Epithelial cell of proximal tubule (primary cell): ENCODE results near the gene AVL9. TPM values are rescaled to one million over a fixed set of nuclear protein-coding genes. Genes with fewer than 3 reads are reported as not detected.

Experiments used
- DNase-seq: peaks from one replicate; pipeline ENCODE4 v3.0.0-alpha.2; 2011; ENCODE audit warnings: low read depth
- H3K4me3 ChIP-seq: 2 replicates; pipeline ENCODE4 v1.5.1; 2011; ENCODE audit warnings: low read depth, mild to moderate bottlenecking, low read length
- total RNA-seq: library from RNA; depleted of rRNA; stranded (reverse); fragments of >200 nt; gene quantifications from 2 replicates; pipeline ENCODE4 v1.2.3, GENCODE V29; 2015
- TF ChIP-seq, protein P1 (sequence below): conservative IDR thresholded peaks from 2 replicates; pipeline ENCODE4 v1.5.1; 2012; ENCODE audit warnings: low read depth, mild to moderate bottlenecking, low read length

The AVL9 gene
- total RNA-seq, 1 donor from 2014 or later: 56.7 TPM

DNA sequence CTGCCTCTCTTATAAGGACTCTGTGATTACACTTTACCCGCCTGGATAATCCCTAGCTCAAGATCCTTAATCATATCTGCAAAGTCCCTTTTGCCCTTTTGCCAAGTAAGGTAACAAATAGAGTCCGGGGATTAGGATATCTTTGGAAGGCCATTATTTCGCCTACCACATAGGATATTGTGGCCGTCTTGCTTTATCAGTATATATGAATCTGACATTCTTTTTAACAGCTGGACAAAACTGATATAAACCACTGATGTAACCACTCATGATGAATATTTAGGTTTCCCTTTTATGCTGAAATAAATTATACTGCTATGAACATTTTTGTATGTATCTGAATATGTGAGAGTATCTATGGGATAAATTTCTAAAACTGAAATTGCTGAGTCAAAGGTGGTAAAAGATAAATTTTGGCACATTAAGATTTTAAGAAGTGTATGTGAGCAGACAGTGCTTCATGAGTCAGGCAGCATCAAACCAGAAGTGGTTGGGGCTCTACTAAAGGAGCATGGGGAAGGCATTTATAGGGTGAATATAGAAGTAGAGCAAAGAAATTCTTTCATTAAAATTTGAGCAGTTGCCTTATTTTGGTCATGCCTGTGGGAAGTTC lies 44.7 kb downstream of the AVL9 start:
- TF ChIP-seq, protein P1, sequence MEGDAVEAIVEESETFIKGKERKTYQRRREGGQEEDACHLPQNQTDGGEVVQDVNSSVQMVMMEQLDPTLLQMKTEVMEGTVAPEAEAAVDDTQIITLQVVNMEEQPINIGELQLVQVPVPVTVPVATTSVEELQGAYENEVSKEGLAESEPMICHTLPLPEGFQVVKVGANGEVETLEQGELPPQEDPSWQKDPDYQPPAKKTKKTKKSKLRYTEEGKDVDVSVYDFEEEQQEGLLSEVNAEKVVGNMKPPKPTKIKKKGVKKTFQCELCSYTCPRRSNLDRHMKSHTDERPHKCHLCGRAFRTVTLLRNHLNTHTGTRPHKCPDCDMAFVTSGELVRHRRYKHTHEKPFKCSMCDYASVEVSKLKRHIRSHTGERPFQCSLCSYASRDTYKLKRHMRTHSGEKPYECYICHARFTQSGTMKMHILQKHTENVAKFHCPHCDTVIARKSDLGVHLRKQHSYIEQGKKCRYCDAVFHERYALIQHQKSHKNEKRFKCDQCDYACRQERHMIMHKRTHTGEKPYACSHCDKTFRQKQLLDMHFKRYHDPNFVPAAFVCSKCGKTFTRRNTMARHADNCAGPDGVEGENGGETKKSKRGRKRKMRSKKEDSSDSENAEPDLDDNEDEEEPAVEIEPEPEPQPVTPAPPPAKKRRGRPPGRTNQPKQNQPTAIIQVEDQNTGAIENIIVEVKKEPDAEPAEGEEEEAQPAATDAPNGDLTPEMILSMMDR: no peak
- H3K4me3 ChIP-seq: no peak overlapping the region
- no peak for DNase-seq

GRCh38 chr7:32542595-32542994 lies 47.3 kb downstream of the AVL9 start:
- DNase-seq: no peak
- TF ChIP-seq, protein P1: no peak
- H3K4me3 ChIP-seq: no peak overlapping the region

GRCh38 chr7:32559480-32559879 lies 64.2 kb downstream of the AVL9 start:
- TF ChIP-seq, protein P1: no peak
- DNase-seq: no peak
- no peak overlapping the region for H3K4me3 ChIP-seq

DNA sequence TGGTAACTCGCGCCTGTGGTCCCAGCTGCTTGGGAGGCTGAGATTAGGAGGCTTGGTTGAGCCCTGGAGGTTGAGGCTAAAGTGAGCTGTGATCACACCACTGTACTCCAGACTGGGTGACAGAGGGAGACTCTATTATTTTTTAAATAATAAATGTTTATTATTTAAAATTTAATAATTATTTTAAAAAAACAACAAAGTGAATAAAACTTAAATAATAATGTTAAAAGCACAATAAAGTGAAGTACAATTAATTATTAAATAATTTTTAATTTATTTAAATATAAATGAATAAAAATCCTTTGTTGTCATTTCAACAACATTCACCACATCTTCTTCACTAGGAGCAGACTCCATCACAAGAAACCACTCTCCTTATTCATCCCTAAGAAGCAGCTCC lies 64.8 kb downstream of the AVL9 start:
- H3K4me3 ChIP-seq: no peak overlapping the region
- DNase-seq: no peak
- TF ChIP-seq, protein P1: no peak

GRCh38 chr7:32561613-32562012 lies 66.3 kb downstream of the AVL9 start:
- no peak for DNase-seq
- TF ChIP-seq, protein P1: no peak
- no peak overlapping the region for H3K4me3 ChIP-seq

GRCh38 chr7:32564542-32564941 lies 69.3 kb downstream of the AVL9 start:
- TF ChIP-seq, protein P1: no peak
- no peak overlapping the region for H3K4me3 ChIP-seq
- DNase-seq: no peak
